ENCODE data around the gene SMOC2. TPM values are rescaled to one million over a fixed set of nuclear protein-coding genes. Genes with fewer than 3 reads are reported as not detected.

SMOC2 gene
- total and polyA plus RNA-seq, 4 donors, result 203 to 369 (median 266) TPM

GRCh38 chr6:168507730-168508129, 66.7 kb downstream of the SMOC2 start:
- Histone ChIP-seq H3K27me3 (ENCODE audit: control insufficient read depth in 1 of 2, insufficient read depth in 2 of 2, low read length in 1 of 2) (no peaks in the 10 kb centered on the region), H3K9me3 (ENCODE audit: control insufficient read depth, low read length) (no peaks in the 10 kb centered on the region), H3K4me3 (ENCODE audit: low read length in 2 of 2) (no peak overlapping the region), H3K4me1 (ENCODE audit: control insufficient read depth in 1 of 2, insufficient read depth in 2 of 2, low read length in 2 of 2) (no peaks in the 10 kb centered on the region), H3K36me3 (ENCODE audit: control insufficient read depth in 1 of 2, insufficient read depth in 2 of 2, low read length in 1 of 2) (no peaks in the 10 kb centered on the region), H3K27ac (ENCODE audit: low read depth in 1 of 2, low read length in 2 of 2) (no peak overlapping the region)
- 84 to 96% methylated on average over 8 of the region's 8 CpGs for WGBS, 2 donors
- DNase-seq (no peak), ATAC-seq (ENCODE audit: low FRiP score) (no peak)
- intact Hi-C loops (cut with DNase I), result no loop called here

- Histone ChIP-seq H3K36me3 (ENCODE audit: control insufficient read depth in 1 of 2, insufficient read depth in 2 of 2, low read length in 1 of 2) (no peaks in the 10 kb centered on the region), H3K4me3 (ENCODE audit: low read length in 2 of 2) (no peak overlapping the region), H3K27ac (ENCODE audit: low read depth in 1 of 2, low read length in 2 of 2) (no peak overlapping the region), H3K4me1 (ENCODE audit: control insufficient read depth in 1 of 2, insufficient read depth in 2 of 2, low read length in 2 of 2) (no peaks in the 10 kb centered on the region), H3K27me3 (ENCODE audit: control insufficient read depth in 1 of 2, insufficient read depth in 2 of 2, low read length in 1 of 2) (no peaks in the 10 kb centered on the region), H3K9me3 (ENCODE audit: control insufficient read depth, low read length) (no peaks in the 10 kb centered on the region)
- intact Hi-C loops (cut with DNase I), result no loop called here
- no peak for ATAC-seq (ENCODE audit: low FRiP score)
- DNase-seq, result no peak
- 58 to 67% methylated on average over 12 of the region's 12 CpGs for WGBS, 2 donors
Observed at GRCh38 chr6:168508903-168509302, 67.9 kb downstream of the SMOC2 start.

- Histone ChIP-seq H3K27me3 (ENCODE audit: control insufficient read depth in 1 of 2, insufficient read depth in 2 of 2, low read length in 1 of 2) (no peaks in the 10 kb centered on the region), H3K4me1 (ENCODE audit: control insufficient read depth in 1 of 2, insufficient read depth in 2 of 2, low read length in 2 of 2) (no peaks in the 10 kb centered on the region), H3K36me3 (ENCODE audit: control insufficient read depth in 1 of 2, insufficient read depth in 2 of 2, low read length in 1 of 2) (no peaks in the 10 kb centered on the region), H3K4me3 (ENCODE audit: low read length in 2 of 2) (no peak overlapping the region), H3K9me3 (ENCODE audit: control insufficient read depth, low read length) (no peaks in the 10 kb centered on the region), H3K27ac (ENCODE audit: low read depth in 1 of 2, low read length in 2 of 2) (no peak overlapping the region)
- DNase-seq (no peak), ATAC-seq (ENCODE audit: low FRiP score) (peak; percentile 6)
- 72% methylated on average over 8 of the region's 8 CpGs for WGBS, 2 donors
- intact Hi-C loops (cut with DNase I), result no loop called here
Observed at GRCh38 chr6:168513766-168514165, 72.8 kb downstream of the SMOC2 start.

- Histone ChIP-seq H3K27me3 (ENCODE audit: control insufficient read depth in 1 of 2, insufficient read depth in 2 of 2, low read length in 1 of 2) (no peaks in the 10 kb centered on the region), H3K27ac (ENCODE audit: low read depth in 1 of 2, low read length in 2 of 2) (no peak overlapping the region), H3K9me3 (ENCODE audit: control insufficient read depth, low read length) (no peaks in the 10 kb centered on the region), H3K36me3 (ENCODE audit: control insufficient read depth in 1 of 2, insufficient read depth in 2 of 2, low read length in 1 of 2) (no peaks in the 10 kb centered on the region), H3K4me3 (ENCODE audit: low read length in 2 of 2) (no peak overlapping the region), H3K4me1 (ENCODE audit: control insufficient read depth in 1 of 2, insufficient read depth in 2 of 2, low read length in 2 of 2) (no peaks in the 10 kb centered on the region)
- intact Hi-C loops (cut with DNase I), result no loop called here
- WGBS, 2 donors, result 26 to 29% methylated on average over 10 of the region's 10 CpGs
- peak; percentile 36 for ATAC-seq (ENCODE audit: low FRiP score)
- no peak for DNase-seq
Observed at GRCh38 chr6:168514216-168514615, 73.2 kb downstream of the SMOC2 start.

- Histone ChIP-seq H3K9me3 (ENCODE audit: control insufficient read depth, low read length) (no peaks in the 10 kb centered on the region), H3K27ac (ENCODE audit: low read depth in 1 of 2, low read length in 2 of 2) (no peak overlapping the region), H3K27me3 (ENCODE audit: control insufficient read depth in 1 of 2, insufficient read depth in 2 of 2, low read length in 1 of 2) (no peaks in the 10 kb centered on the region), H3K4me3 (ENCODE audit: low read length in 2 of 2) (no peak overlapping the region), H3K4me1 (ENCODE audit: control insufficient read depth in 1 of 2, insufficient read depth in 2 of 2, low read length in 2 of 2) (no peaks in the 10 kb centered on the region), H3K36me3 (ENCODE audit: control insufficient read depth in 1 of 2, insufficient read depth in 2 of 2, low read length in 1 of 2) (no peaks in the 10 kb centered on the region)
- WGBS, 2 donors, result 79 to 82% methylated on average over 16 of the region's 16 CpGs
- no peak for ATAC-seq (ENCODE audit: low FRiP score)
- no peak for DNase-seq
- intact Hi-C loops (cut with DNase I), result loop anchor here in 1 of 2 donors (5.0 kb wide), 1 partner anchor 53 kb away; no protein-coding TSS in a partner anchor
Observed at GRCh38 chr6:168515376-168515775, 74.4 kb downstream of the SMOC2 start.

- no peaks in the 10 kb centered on the region for H3K9me3 ChIP-seq (ENCODE audit: control insufficient read depth, low read length)
- H3K4me1 ChIP-seq (ENCODE audit: control insufficient read depth in 1 of 2, insufficient read depth in 2 of 2, low read length in 2 of 2), result no peaks in the 10 kb centered on the region
- intact Hi-C loops (cut with DNase I), result loop anchor here in 1 of 2 donors (5.0 kb wide), 1 partner anchor 55 kb away; no protein-coding TSS in a partner anchor
- WGBS, 2 donors, result 87 to 91% methylated on average over 37 of the region's 37 CpGs
- DNase-seq, result peak in 1 of 2 donors; percentile 77
- no peak overlapping the region for H3K27ac ChIP-seq (ENCODE audit: low read depth in 1 of 2, low read length in 2 of 2)
- no peaks in the 10 kb centered on the region for H3K36me3 ChIP-seq (ENCODE audit: control insufficient read depth in 1 of 2, insufficient read depth in 2 of 2, low read length in 1 of 2)
- ATAC-seq (ENCODE audit: low FRiP score), result no peak
- no peaks in the 10 kb centered on the region for H3K27me3 ChIP-seq (ENCODE audit: control insufficient read depth in 1 of 2, insufficient read depth in 2 of 2, low read length in 1 of 2)
- H3K4me3 ChIP-seq (ENCODE audit: low read length in 2 of 2), result no peak overlapping the region
Observed at GRCh38 chr6:168516944-168517741, 76.2 kb downstream of the SMOC2 start.

- intact Hi-C loops (cut with DNase I), result loop anchor here in 1 of 2 donors (5.0 kb wide), 1 partner anchor 56 kb away; no protein-coding TSS in a partner anchor
- Histone ChIP-seq H3K9me3 (ENCODE audit: control insufficient read depth, low read length) (no peaks in the 10 kb centered on the region), H3K36me3 (ENCODE audit: control insufficient read depth in 1 of 2, insufficient read depth in 2 of 2, low read length in 1 of 2) (no peaks in the 10 kb centered on the region), H3K4me3 (ENCODE audit: low read length in 2 of 2) (no peak overlapping the region), H3K27me3 (ENCODE audit: control insufficient read depth in 1 of 2, insufficient read depth in 2 of 2, low read length in 1 of 2) (no peaks in the 10 kb centered on the region), H3K4me1 (ENCODE audit: control insufficient read depth in 1 of 2, insufficient read depth in 2 of 2, low read length in 2 of 2) (no peaks in the 10 kb centered on the region), H3K27ac (ENCODE audit: low read depth in 1 of 2, low read length in 2 of 2) (no peak overlapping the region)
- ATAC-seq (ENCODE audit: low FRiP score) (no peak), DNase-seq (no peak)
- WGBS, 2 donors, result 90 to 93% methylated on average over 39 of the region's 39 CpGs
Observed at GRCh38 chr6:168517742-168518347, 76.9 kb downstream of the SMOC2 start.

GRCh38 chr6:168518348-168518745, 77.4 kb downstream of the SMOC2 start:
- Histone ChIP-seq H3K36me3 (ENCODE audit: control insufficient read depth in 1 of 2, insufficient read depth in 2 of 2, low read length in 1 of 2) (no peaks in the 10 kb centered on the region), H3K4me3 (ENCODE audit: low read length in 2 of 2) (no peak overlapping the region), H3K4me1 (ENCODE audit: control insufficient read depth in 1 of 2, insufficient read depth in 2 of 2, low read length in 2 of 2) (no peaks in the 10 kb centered on the region), H3K27ac (ENCODE audit: low read depth in 1 of 2, low read length in 2 of 2) (no peak overlapping the region), H3K27me3 (ENCODE audit: control insufficient read depth in 1 of 2, insufficient read depth in 2 of 2, low read length in 1 of 2) (no peaks in the 10 kb centered on the region), H3K9me3 (ENCODE audit: control insufficient read depth, low read length) (no peaks in the 10 kb centered on the region)
- WGBS, 2 donors, result 72 to 90% methylated on average over 4 of the region's 4 CpGs
- DNase-seq (no peak), ATAC-seq (ENCODE audit: low FRiP score) (no peak)
- intact Hi-C loops (cut with DNase I), result loop anchor here in 1 of 2 donors (5.0 kb wide), 1 partner anchor 56 kb away; no protein-coding TSS in a partner anchor
